ENCODE measurements around the gene GPALPP1.

- TF ChIP-seq SMC3 (IDR thresholded peaks at IDR 0.05; ENCODE audit: low read depth, low read length) = no peak
- TF ChIP-seq, protein P1, sequence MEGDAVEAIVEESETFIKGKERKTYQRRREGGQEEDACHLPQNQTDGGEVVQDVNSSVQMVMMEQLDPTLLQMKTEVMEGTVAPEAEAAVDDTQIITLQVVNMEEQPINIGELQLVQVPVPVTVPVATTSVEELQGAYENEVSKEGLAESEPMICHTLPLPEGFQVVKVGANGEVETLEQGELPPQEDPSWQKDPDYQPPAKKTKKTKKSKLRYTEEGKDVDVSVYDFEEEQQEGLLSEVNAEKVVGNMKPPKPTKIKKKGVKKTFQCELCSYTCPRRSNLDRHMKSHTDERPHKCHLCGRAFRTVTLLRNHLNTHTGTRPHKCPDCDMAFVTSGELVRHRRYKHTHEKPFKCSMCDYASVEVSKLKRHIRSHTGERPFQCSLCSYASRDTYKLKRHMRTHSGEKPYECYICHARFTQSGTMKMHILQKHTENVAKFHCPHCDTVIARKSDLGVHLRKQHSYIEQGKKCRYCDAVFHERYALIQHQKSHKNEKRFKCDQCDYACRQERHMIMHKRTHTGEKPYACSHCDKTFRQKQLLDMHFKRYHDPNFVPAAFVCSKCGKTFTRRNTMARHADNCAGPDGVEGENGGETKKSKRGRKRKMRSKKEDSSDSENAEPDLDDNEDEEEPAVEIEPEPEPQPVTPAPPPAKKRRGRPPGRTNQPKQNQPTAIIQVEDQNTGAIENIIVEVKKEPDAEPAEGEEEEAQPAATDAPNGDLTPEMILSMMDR (IDR thresholded peaks at IDR 0.05) = no peak
- TF ChIP-seq, protein P2, sequence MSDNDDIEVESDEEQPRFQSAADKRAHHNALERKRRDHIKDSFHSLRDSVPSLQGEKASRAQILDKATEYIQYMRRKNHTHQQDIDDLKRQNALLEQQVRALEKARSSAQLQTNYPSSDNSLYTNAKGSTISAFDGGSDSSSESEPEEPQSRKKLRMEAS (IDR thresholded peaks at IDR 0.05; ENCODE audit: low read depth) = no peak
- no peak for TF ChIP-seq EP300 (IDR thresholded peaks at IDR 0.05; ENCODE audit: borderline replicate concordance in 1 of 2, low read depth in 1 of 2, low read length in 1 of 2)
- no peak for TF ChIP-seq FOXM1 (IDR thresholded peaks at IDR 0.05; ENCODE audit: low read depth)
- no peak for TF ChIP-seq ELF1 (IDR thresholded peaks at IDR 0.05)
Observed at GRCh38 chr13:45007225-45007624, 17.9 kb downstream of the GPALPP1 start.
